ENCODE results near the gene GDE1.

DNA sequence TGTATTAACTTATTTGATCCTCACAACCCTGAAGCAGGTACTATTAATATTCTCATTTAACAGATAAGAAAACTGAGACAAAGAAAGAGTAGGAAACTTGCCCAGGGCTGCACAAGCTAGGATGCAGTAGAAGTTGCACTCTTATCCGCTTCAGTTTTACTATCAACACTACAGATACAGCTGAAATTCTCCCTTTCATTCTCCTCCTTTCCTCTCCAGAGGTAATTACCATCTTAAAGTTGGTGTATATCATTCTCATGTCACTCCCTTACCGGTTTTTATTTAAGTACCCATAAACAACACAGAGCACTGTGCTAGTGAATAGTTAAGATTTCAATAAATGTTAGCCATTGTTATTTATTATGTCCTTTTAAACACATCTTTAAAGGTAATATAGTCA lies 3.5 kb downstream of the GDE1 start:
- TF ChIP-seq, protein P1, sequence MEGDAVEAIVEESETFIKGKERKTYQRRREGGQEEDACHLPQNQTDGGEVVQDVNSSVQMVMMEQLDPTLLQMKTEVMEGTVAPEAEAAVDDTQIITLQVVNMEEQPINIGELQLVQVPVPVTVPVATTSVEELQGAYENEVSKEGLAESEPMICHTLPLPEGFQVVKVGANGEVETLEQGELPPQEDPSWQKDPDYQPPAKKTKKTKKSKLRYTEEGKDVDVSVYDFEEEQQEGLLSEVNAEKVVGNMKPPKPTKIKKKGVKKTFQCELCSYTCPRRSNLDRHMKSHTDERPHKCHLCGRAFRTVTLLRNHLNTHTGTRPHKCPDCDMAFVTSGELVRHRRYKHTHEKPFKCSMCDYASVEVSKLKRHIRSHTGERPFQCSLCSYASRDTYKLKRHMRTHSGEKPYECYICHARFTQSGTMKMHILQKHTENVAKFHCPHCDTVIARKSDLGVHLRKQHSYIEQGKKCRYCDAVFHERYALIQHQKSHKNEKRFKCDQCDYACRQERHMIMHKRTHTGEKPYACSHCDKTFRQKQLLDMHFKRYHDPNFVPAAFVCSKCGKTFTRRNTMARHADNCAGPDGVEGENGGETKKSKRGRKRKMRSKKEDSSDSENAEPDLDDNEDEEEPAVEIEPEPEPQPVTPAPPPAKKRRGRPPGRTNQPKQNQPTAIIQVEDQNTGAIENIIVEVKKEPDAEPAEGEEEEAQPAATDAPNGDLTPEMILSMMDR (conservative IDR thresholded peaks at IDR 0.05) = no peak
- no peak for TF ChIP-seq ZFX (IDR thresholded peaks at IDR 0.05)

Data from C4-2B (cell line).